Suprapubic skin (tissue), 4 donors: ENCODE measurements around the gene MIPOL1. TPM values are rescaled to one million over a fixed set of nuclear protein-coding genes. Genes with fewer than 3 reads are reported as not detected.
"Not testable (repeated sequence)": the region's sequence is repeated elsewhere in the genome, so short reads cannot be mapped to it uniquely, and the experiment has no call there.

ENCODE experiments used
- DNase-seq, 2 donors: peaks; one replicate each; pipeline ENCODE4 v3.0.0-alpha.2; 2019; ENCODE audit warnings: low spot score in 2 of 2
- H3K27ac ChIP-seq: fragments of 200-600 bp; sonication (generic); one replicate; pipeline ENCODE4 v1.5.1; 2019
- H3K27me3 ChIP-seq: fragments of 200-600 bp; sonication (generic); one replicate; pipeline ENCODE4 v1.5.1; 2019
- H3K36me3 ChIP-seq: fragments of 200-600 bp; sonication (generic); one replicate; pipeline ENCODE4 v1.5.1; 2019
- H3K4me1 ChIP-seq: fragments of 200-600 bp; sonication (generic); one replicate; pipeline ENCODE4 v1.5.1; 2019
- H3K4me3 ChIP-seq: fragments of 200-600 bp; sonication (generic); one replicate; pipeline ENCODE4 v1.5.1; 2019; ENCODE audit warnings: mild to moderate bottlenecking
- H3K9me3 ChIP-seq: fragments of 200-600 bp; sonication (generic); one replicate; pipeline ENCODE4 v1.5.1; 2019
- CTCF ChIP-seq, 2 donors: fragments of 200-600 bp in 1 of 2; fragments of 450-650 bp in 1 of 2; sonication (generic) in 1 of 2; IDR thresholded peaks; one replicate each; pipeline ENCODE4 v1.5.1; 2016 to 2019; ENCODE audit warnings: antibody characterized with exemption in 2 of 2, mild to moderate bottlenecking in 1 of 2, moderate library complexity in 1 of 2
- EP300 ChIP-seq: sonication (generic); formaldehyde crosslinking; IDR thresholded peaks from one replicate; pipeline ENCODE4 v1.6.1; 2017; ENCODE audit warnings: antibody characterized with exemption
- POLR2A ChIP-seq, 2 donors: fragments of 450-650 bp; IDR thresholded peaks; one replicate each; pipeline ENCODE4 v1.6.1; 2017; ENCODE audit warnings: antibody characterized with exemption in 2 of 2, mild to moderate bottlenecking in 2 of 2, moderate library complexity in 2 of 2
- POLR2AphosphoS5 ChIP-seq, 3 donors: sonication (generic); formaldehyde crosslinking; IDR thresholded peaks; one replicate each; pipeline ENCODE4 v1.6.1; 2017; ENCODE audit warnings: antibody characterized with exemption in 3 of 3
- WGBS: methylation state at CpG from one replicate; pipeline ENCODE4 v1.1.5; 2018; 5-methylcytosine and 5-hydroxymethylcytosine counted together
- total RNA-seq, 4 donors: library from RNA; depleted of rRNA; stranded (reverse); fragments of >200 nt; gene quantifications; one replicate each; pipeline ENCODE4 v1.1.0, GENCODE V29; 2016

MIPOL1 gene
- total RNA-seq, 4 donors from 2014 or later: 3.5 to 12.7 (median 7.6) TPM

GRCh38 chr14:37311252-37311651 is 113.5 kb downstream of the MIPOL1 start:
- DNase-seq: no peak
- TF ChIP-seq EP300: no peak
- TF ChIP-seq CTCF (IDR thresholded peaks at IDR 0.05): no peak
- no peak for TF ChIP-seq POLR2AphosphoS5 (IDR thresholded peaks at IDR 0.05)
- TF ChIP-seq POLR2A (IDR thresholded peaks at IDR 0.05): no peak
- WGBS: 91% methylated on average over 1 of the region's 1 CpG
- Histone ChIP-seq H3K4me1 (no peaks in the 10 kb centered on the region), H3K9me3 (no peaks in the 10 kb centered on the region), H3K27me3 (no peaks in the 10 kb centered on the region), H3K27ac (no peak overlapping the region), H3K4me3 (no peak overlapping the region), H3K36me3 (no peaks in the 10 kb centered on the region)

GRCh38 chr14:37318938-37319337 is 121.2 kb downstream of the MIPOL1 start:
- Histone ChIP-seq H3K36me3 (no peaks in the 10 kb centered on the region), H3K4me1 (no peaks in the 10 kb centered on the region), H3K9me3 (no peaks in the 10 kb centered on the region), H3K27me3 (no peaks in the 10 kb centered on the region), H3K27ac (no peak overlapping the region), H3K4me3 (no peak overlapping the region)
- TF ChIP-seq EP300: no peak
- no peak for TF ChIP-seq CTCF (IDR thresholded peaks at IDR 0.05)
- no peak for TF ChIP-seq POLR2A (IDR thresholded peaks at IDR 0.05)
- no peak for TF ChIP-seq POLR2AphosphoS5 (IDR thresholded peaks at IDR 0.05)
- no peak for DNase-seq
- WGBS: 74% methylated on average over 2 of the region's 2 CpGs

GRCh38 chr14:37320106-37320505 is 122.4 kb downstream of the MIPOL1 start:
- Histone ChIP-seq H3K36me3 (no peaks in the 10 kb centered on the region), H3K9me3 (no peaks in the 10 kb centered on the region), H3K4me1 (no peaks in the 10 kb centered on the region), H3K27me3 (no peaks in the 10 kb centered on the region), H3K4me3 (no peak overlapping the region), H3K27ac (no peak overlapping the region)
- no peak for DNase-seq
- WGBS: 89% methylated on average over 2 of the region's 2 CpGs
- TF ChIP-seq CTCF (IDR thresholded peaks at IDR 0.05) (no peak), POLR2A (IDR thresholded peaks at IDR 0.05) (no peak), POLR2AphosphoS5 (IDR thresholded peaks at IDR 0.05) (no peak), EP300 (no peak)

- DNase-seq: no peak
Measured at GRCh38 chr14:37325332-37325731, 127.6 kb downstream of the MIPOL1 start.

GRCh38 chr14:37326434-37326833 is 128.7 kb downstream of the MIPOL1 start:
- H3K27ac ChIP-seq: no peak overlapping the region
- peaks cover 4% of the 10 kb centered on the region for H3K9me3 ChIP-seq
- H3K27me3 ChIP-seq: no peaks in the 10 kb centered on the region
- H3K4me1 ChIP-seq: no peaks in the 10 kb centered on the region
- no peak for DNase-seq
- H3K4me3 ChIP-seq: no peak overlapping the region
- H3K36me3 ChIP-seq: no peaks in the 10 kb centered on the region
- WGBS: 89% methylated on average over 1 of the region's 1 CpG
- no peak for TF ChIP-seq POLR2AphosphoS5 (IDR thresholded peaks at IDR 0.05)
- TF ChIP-seq CTCF (IDR thresholded peaks at IDR 0.05): no peak
- no peak for TF ChIP-seq EP300
- TF ChIP-seq POLR2A (IDR thresholded peaks at IDR 0.05): no peak

More at GRCh38 chr14:37325332-37325731, 127.6 kb downstream of the MIPOL1 start:
- H3K36me3 ChIP-seq: no peaks in the 10 kb centered on the region
- H3K4me3 ChIP-seq: no peak overlapping the region
- H3K27ac ChIP-seq: no peak overlapping the region
- no peaks in the 10 kb centered on the region for H3K9me3 ChIP-seq
- H3K4me1 ChIP-seq: no peaks in the 10 kb centered on the region
- H3K27me3 ChIP-seq: no peaks in the 10 kb centered on the region
- no peak for TF ChIP-seq POLR2A (IDR thresholded peaks at IDR 0.05)

GRCh38 chr14:37327933-37328332 is 130.2 kb downstream of the MIPOL1 start:
- not testable (repeated sequence) for H3K27ac ChIP-seq, H3K36me3 ChIP-seq, H3K9me3 ChIP-seq, DNase-seq, H3K4me1 ChIP-seq, H3K27me3 ChIP-seq, H3K4me3 ChIP-seq
- WGBS: 91% methylated on average over 5 of the region's 5 CpGs
